ENCODE data around the gene PLEKHG5.

Gene PLEKHG5

GRCh38 chr1:6417961-6418667, 73.4 kb downstream of the PLEKHG5 start:
- TF ChIP-seq CTCF (IDR thresholded peaks at IDR 0.05): no peak

Data from LNCAP (cell line).